Measurements from ENCODE around the gene DENND1B.
A peak's percentile ranks its signal among the peaks of the same experiment; 100 is the strongest.

Gene DENND1B, protein sequence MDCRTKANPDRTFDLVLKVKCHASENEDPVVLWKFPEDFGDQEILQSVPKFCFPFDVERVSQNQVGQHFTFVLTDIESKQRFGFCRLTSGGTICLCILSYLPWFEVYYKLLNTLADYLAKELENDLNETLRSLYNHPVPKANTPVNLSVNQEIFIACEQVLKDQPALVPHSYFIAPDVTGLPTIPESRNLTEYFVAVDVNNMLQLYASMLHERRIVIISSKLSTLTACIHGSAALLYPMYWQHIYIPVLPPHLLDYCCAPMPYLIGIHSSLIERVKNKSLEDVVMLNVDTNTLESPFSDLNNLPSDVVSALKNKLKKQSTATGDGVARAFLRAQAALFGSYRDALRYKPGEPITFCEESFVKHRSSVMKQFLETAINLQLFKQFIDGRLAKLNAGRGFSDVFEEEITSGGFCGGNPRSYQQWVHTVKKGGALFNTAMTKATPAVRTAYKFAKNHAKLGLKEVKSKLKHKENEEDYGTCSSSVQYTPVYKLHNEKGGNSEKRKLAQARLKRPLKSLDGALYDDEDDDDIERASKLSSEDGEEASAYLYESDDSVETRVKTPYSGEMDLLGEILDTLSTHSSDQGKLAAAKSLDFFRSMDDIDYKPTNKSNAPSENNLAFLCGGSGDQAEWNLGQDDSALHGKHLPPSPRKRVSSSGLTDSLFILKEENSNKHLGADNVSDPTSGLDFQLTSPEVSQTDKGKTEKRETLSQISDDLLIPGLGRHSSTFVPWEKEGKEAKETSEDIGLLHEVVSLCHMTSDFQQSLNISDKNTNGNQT

DNA sequence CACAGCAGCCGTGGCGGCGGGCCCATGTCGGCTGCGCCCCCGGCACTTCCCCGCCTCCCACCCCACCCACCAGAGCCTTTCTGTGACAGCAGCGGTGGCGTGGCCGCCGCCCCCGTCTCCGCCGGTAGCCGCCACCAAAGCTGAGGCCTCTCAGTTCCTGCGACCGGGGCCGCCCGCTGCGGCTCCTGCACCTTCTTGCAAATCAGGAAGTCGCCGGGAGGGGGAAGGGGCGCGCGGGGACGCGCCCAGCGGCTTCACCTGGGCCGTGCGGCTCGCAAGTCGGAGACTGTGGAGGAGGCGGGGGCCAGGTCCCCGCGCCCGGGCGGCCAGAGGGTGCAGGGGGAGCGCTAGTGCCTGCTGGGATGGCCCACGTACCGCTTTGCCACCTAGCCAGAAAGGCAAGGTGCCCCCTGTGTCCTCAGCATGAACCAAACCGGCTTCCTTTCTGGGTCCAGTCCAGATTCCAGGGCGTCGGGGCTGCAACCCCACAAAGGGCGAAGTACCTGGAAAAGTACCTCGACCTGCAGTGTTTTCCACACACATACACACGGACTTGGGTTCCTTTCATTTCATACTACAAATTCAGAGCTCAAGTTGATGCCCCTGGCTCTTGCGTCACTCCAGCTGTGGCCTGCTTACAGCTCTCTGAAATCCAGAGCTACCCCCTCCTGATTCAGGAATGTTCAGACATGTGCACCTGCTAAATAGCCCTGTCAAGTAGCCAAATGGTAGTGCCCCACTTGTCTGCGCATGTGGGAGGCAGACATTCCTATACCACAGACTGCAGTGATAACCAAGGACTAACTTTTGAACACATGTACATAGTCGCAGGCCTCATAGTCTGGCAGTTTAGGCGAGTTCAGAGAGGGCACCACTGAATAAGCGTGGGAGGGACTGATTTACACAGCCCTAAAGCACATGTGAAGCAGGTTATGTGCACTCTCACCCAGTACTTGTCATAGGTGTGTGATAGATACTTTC is at the start of gene DENND1B:
TSS of gene DENND1B (minus strand) at position 199 of the 981 bp plus-strand sequence. CDS start 325 bp downstream, outside the sequence.
- DNase-seq (ENCODE audit: low read depth): peak; percentile 83
- TF ChIP-seq, protein P1, sequence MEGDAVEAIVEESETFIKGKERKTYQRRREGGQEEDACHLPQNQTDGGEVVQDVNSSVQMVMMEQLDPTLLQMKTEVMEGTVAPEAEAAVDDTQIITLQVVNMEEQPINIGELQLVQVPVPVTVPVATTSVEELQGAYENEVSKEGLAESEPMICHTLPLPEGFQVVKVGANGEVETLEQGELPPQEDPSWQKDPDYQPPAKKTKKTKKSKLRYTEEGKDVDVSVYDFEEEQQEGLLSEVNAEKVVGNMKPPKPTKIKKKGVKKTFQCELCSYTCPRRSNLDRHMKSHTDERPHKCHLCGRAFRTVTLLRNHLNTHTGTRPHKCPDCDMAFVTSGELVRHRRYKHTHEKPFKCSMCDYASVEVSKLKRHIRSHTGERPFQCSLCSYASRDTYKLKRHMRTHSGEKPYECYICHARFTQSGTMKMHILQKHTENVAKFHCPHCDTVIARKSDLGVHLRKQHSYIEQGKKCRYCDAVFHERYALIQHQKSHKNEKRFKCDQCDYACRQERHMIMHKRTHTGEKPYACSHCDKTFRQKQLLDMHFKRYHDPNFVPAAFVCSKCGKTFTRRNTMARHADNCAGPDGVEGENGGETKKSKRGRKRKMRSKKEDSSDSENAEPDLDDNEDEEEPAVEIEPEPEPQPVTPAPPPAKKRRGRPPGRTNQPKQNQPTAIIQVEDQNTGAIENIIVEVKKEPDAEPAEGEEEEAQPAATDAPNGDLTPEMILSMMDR (conservative IDR thresholded peaks at IDR 0.05; ENCODE audit: low read length): no peak
- peak within 1 kb of the TSS; percentile 72 for H3K4me3 ChIP-seq (ENCODE audit: low read length)

DNA sequence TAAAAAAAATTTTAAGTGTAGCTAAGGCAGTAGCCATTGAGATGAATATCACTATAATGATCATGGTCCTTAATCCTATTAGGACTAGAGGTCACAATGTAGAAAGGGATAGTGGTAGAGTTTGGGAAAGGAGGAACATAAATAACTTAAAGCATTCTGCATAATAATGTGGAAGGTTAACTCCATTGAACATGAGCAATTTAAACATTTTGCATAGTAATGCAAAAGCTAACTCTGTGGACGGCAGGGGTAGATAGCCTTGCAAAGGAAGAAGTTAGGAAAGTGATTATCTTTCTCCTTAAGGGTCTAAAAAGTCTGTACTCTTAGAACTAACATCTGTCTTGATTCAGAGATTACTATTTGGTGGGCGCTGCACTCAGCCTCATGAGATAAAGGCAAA is 39.0 kb upstream of the DENND1B start:
- TF ChIP-seq, protein P1 (conservative IDR thresholded peaks at IDR 0.05; ENCODE audit: low read length): no peak
- no peak overlapping the region for H3K4me3 ChIP-seq (ENCODE audit: low read length)

DNA sequence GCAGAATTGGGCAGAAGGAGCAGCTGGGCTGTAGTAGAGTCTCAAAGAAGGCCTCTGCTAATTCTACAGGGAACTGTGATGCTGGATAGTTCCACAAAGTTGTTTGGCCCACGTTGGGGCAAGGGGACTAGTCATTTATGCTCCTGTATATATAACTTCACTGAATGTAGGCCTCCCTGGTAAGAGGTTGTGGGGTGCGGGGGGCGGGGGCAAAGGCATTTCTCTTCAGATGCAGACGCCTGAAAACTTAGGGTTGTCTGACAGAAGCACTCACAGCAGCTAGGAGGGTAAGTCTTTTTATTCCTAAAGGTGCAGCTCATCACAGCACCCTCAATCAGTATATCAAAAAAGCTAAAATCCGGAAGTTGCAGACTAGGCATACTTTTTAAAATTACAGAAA is 38.5 kb upstream of the DENND1B start:
- H3K4me3 ChIP-seq (ENCODE audit: low read length): no peak overlapping the region
- TF ChIP-seq, protein P1 (conservative IDR thresholded peaks at IDR 0.05; ENCODE audit: low read length): no peak
- no peak for DNase-seq (ENCODE audit: low read depth)

More for the DNA sequence above, 39.0 kb upstream of the DENND1B start:
- no peak for DNase-seq (ENCODE audit: low read depth)

DNA sequence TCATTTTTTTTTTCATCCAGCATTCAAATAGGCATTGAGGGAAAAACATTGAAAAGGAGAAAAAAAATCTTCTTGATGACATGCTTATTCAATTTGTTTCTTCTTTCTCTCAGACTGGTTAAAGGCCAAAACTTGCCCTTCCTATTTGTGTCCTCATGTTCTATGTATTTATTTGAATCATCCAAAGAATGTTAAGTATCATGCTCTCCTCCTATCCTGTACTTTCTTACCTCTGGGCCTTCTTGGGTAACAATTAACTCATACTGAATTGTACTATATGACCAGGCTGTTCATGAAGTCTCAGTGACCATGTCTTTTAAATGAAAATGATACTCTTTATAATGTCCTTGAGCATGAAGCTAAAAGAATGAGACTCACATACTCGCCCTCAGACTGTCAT is 36.5 kb upstream of the DENND1B start:
- H3K4me3 ChIP-seq (ENCODE audit: low read length): no peak overlapping the region
- peak; percentile 53 for DNase-seq (ENCODE audit: low read depth)
- TF ChIP-seq, protein P1 (conservative IDR thresholded peaks at IDR 0.05; ENCODE audit: low read length): no peak

DNA sequence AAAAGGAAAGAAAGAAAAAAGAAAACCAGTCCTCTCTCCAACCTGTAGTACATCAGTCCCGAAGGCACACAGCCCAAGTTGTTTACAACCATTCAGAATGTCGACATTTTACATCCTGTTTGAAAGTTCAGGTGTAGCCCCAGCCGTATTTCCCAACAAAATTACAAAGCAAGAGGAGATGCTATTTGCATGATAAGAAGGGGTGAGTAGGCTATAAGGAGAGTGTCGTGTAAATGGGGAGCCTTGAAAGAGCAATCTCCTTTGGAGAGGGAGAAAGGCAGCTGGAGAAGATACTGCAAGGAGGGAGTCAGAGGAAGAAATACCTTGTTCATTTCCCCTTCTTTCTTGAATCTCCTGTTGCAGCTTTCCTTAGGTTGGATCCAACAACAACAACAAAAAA is 35.5 kb upstream of the DENND1B start:
- TF ChIP-seq, protein P1 (conservative IDR thresholded peaks at IDR 0.05; ENCODE audit: low read length): no peak
- H3K4me3 ChIP-seq (ENCODE audit: low read length): no peak overlapping the region
- DNase-seq (ENCODE audit: low read depth): no peak

DNA sequence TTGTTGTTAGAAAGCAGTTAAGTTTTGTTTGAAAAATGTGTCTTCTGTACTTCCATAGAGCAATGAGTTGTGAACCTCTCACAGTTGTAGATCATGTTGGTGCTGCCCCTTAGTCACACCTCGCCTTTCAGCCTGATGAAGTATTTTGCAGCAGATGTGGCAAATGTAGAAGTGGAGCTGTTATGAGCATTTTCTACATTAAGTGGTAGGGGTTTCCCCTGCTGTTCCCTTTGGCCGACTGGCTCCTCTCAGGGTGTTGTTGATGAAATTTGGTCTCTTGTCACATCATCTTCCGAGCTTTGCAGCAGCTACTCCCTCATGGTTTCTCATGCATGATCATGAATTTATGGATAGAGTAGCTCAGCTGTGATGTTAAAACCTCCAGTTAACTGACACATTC is 33.6 kb upstream of the DENND1B start:
- TF ChIP-seq, protein P1 (conservative IDR thresholded peaks at IDR 0.05; ENCODE audit: low read length): no peak
- no peak for DNase-seq (ENCODE audit: low read depth)
- H3K4me3 ChIP-seq (ENCODE audit: low read length): no peak overlapping the region
